Tibial artery (tissue), 4 donors: ENCODE results near the gene CASTOR1.

Experiments
- DNase-seq, 2 donors: peaks; one replicate each; pipeline ENCODE4 v3.0.0-alpha.2; 2019
- H3K27ac ChIP-seq, 2 donors: fragments of 200-600 bp; sonication (generic) in 1 of 2; 1 replicate in 1 of 2; 2 replicates in 1 of 2; pipeline ENCODE4 v1.5.1; 2018 to 2019; ENCODE audit warnings: mild to moderate bottlenecking in 1 of 2
- H3K27me3 ChIP-seq, 2 donors: fragments of 200-600 bp; sonication (generic) in 1 of 2; one replicate each; pipeline versions ENCODE4 v1.5.1 to v1.6.0; 2016 to 2019
- H3K36me3 ChIP-seq, 3 donors: fragments of 200-600 bp; sonication (generic) in 2 of 3; one replicate each; pipeline ENCODE4 v1.5.1; 2016 to 2019; ENCODE audit warnings: mild to moderate bottlenecking in 2 of 3
- H3K4me1 ChIP-seq, 4 donors: fragments of 200-600 bp; sonication (generic) in 2 of 4; 1 replicate in 3 of 4; 2 replicates in 1 of 4; pipeline ENCODE4 v1.5.1; 2016 to 2019
- H3K4me3 ChIP-seq, 2 donors: fragments of 200-600 bp; sonication (generic) in 1 of 2; 1 replicate in 1 of 2; 2 replicates in 1 of 2; pipeline ENCODE4 v1.5.1; 2018 to 2019; ENCODE audit warnings: mild to moderate bottlenecking in 2 of 2
- H3K9me3 ChIP-seq, 3 donors: fragments of 200-600 bp; sonication (generic) in 1 of 3; one replicate each; pipeline ENCODE4 v1.5.1; 2016 to 2019
- CTCF ChIP-seq, 2 experiments: fragments of 200-600 bp in 1 of 2; fragments of 450-650 bp in 1 of 2; IDR thresholded peaks; one replicate each; pipeline ENCODE4 v1.5.1; 2017 to 2019; ENCODE audit warnings: antibody characterized with exemption in 2 of 2, mild to moderate bottlenecking in 1 of 2, moderate library complexity in 1 of 2
- intact Hi-C: fragments of 100-400 bp; cut with DNase I; formaldehyde crosslinking; loops from one replicate; pipeline ENCODE4 v1.15.0; 2023; ENCODE audit warnings: low total_unique reads

CASTOR1 gene

GRCh38 chr22:30296324-30296723, 7.0 kb upstream of the CASTOR1 start:
- intact Hi-C loops: no loop called here
- H3K27me3 ChIP-seq: no peaks in the 10 kb centered on the region
- H3K27ac ChIP-seq: no peak overlapping the region
- TF ChIP-seq CTCF (IDR thresholded peaks at IDR 0.05): no peak
- no peaks in the 10 kb centered on the region for H3K9me3 ChIP-seq
- DNase-seq: no peak
- peaks cover 55 to 100% (median 98%) of the 10 kb centered on the region in 3 donors for H3K36me3 ChIP-seq
- no peak overlapping the region for H3K4me3 ChIP-seq
- H3K4me1 ChIP-seq: peaks cover 2 to 59% (median 5%) of the 10 kb centered on the region in 4 donors

- H3K4me3 ChIP-seq: no peak overlapping the region
- H3K36me3 ChIP-seq: peaks cover 48 to 92% (median 92%) of the 10 kb centered on the region in 3 donors
- no peak for TF ChIP-seq CTCF (IDR thresholded peaks at IDR 0.05)
- H3K9me3 ChIP-seq: no peaks in the 10 kb centered on the region
- DNase-seq: no peak
- no peak overlapping the region for H3K27ac ChIP-seq
- H3K4me1 ChIP-seq: peaks cover 9 to 62% (median 11%) of the 10 kb centered on the region in 4 donors
- no peaks in the 10 kb centered on the region for H3K27me3 ChIP-seq
- intact Hi-C loops: no loop called here
These were observed 6.3 kb upstream of the CASTOR1 start for GRCh38 chr22:30295576-30295975.

- H3K4me1 ChIP-seq: peaks cover 16 to 62% (median 18%) of the 10 kb centered on the region in 4 donors
- H3K9me3 ChIP-seq: no peaks in the 10 kb centered on the region
- H3K4me3 ChIP-seq: no peak overlapping the region
- H3K27ac ChIP-seq: peak overlapping the region in 1 of 2 donors; percentile 9
- intact Hi-C loops: no loop called here
- H3K27me3 ChIP-seq: no peaks in the 10 kb centered on the region
- DNase-seq: no peak
- TF ChIP-seq CTCF (IDR thresholded peaks at IDR 0.05): no peak
- H3K36me3 ChIP-seq: peaks cover 45 to 85% (median 85%) of the 10 kb centered on the region in 3 donors
These were observed 5.5 kb upstream of the CASTOR1 start for GRCh38 chr22:30294830-30295229.

- H3K27me3 ChIP-seq: no peaks in the 10 kb centered on the region
- H3K4me3 ChIP-seq: no peak overlapping the region
- intact Hi-C loops: no loop called here
- H3K27ac ChIP-seq: no peak overlapping the region
- H3K9me3 ChIP-seq: no peaks in the 10 kb centered on the region
- H3K4me1 ChIP-seq: peaks cover 16 to 61% (median 18%) of the 10 kb centered on the region in 4 donors
- peaks cover 45 to 77% (median 77%) of the 10 kb centered on the region in 3 donors for H3K36me3 ChIP-seq
- DNase-seq: no peak
- TF ChIP-seq CTCF (IDR thresholded peaks at IDR 0.05): no peak
These were observed 4.8 kb upstream of the CASTOR1 start for GRCh38 chr22:30294066-30294465.

GRCh38 chr22:30293026-30293425, 3.7 kb upstream of the CASTOR1 start:
- no peak for TF ChIP-seq CTCF (IDR thresholded peaks at IDR 0.05)
- Histone ChIP-seq H3K27ac (no peak overlapping the region), H3K9me3 (no peaks in the 10 kb centered on the region), H3K4me3 (no peak overlapping the region), H3K36me3 (peaks cover 37 to 67% (median 67%) of the 10 kb centered on the region in 3 donors), H3K4me1 (peaks cover 17 to 61% (median 25%) of the 10 kb centered on the region in 4 donors), H3K27me3 (no peaks in the 10 kb centered on the region)
- intact Hi-C loops: no loop called here
- DNase-seq: no peak
